Medulla oblongata (tissue), 1 donor: ENCODE data around the gene EMC7.
A peak's percentile ranks its signal among the peaks of the same experiment; 100 is the strongest.
"Not testable (repeated sequence)": the region's sequence is repeated elsewhere in the genome, so short reads cannot be mapped to it uniquely, and the experiment has no call there.

Source experiments
- DNase-seq: peaks from one replicate; pipeline ENCODE4 v3.0.0-alpha.2; 2015; ENCODE audit errors: extremely low spot score

Gene EMC7

GRCh38 chr15:34101366-34102174, at the start of gene EMC7, which contains the start of gene PGBD4:
EMC7 (minus strand) TSS chr15:34101862; CDS start chr15:34101839, 23 bp downstream.
PGBD4 (plus strand) TSS chr15:34102083; CDS start chr15:34102532, 449 bp downstream.
- DNase-seq, result peak; percentile 99

- no peak for DNase-seq
These were observed 45.9 kb upstream of the EMC7 start for GRCh38 chr15:34147371-34148140.

- DNase-seq, result no peak
These were observed 31.8 kb upstream of the EMC7 start for GRCh38 chr15:34133511-34133910.

- no peak for DNase-seq
These were observed 31.2 kb upstream of the EMC7 start for GRCh38 chr15:34132881-34133280.

DNA sequence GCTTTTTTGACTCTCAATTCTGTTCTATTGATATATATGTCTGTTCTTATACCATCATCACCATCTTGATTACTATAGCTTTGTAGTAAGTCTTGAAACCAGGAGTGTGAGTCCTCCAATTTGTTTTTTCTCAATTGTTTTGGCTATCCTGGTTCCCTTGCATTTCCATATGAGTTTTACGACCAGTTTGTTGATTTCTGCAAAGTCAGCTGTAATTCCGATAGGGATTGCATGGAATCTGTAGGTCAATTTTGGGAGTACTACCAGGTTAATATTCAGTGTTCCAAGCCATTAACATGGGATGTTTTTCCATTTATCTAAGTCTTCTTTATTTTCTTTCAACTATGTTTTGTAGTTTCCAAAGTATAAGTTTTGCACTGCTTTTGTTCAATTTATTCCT, 27.2 kb upstream of the EMC7 start:
- DNase-seq, result no peak

DNA sequence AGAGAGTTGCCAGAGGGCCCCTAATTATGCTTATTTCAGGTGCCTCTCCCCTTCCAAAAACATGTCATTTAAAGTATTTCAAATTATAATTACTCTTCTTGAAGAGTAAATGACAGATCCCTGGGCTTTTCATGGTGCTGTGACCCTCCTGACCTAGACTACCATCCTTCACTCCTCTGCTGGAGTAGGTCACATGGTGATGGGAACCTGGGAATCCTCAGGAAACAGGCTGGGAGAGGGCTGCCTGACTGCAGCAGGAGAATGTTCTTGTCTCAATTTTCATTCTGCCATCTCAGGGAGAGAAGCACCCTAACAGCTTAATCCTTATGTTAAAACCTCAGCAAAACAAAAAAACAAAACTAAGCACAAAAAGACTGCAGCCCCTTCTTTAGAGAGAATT, 24.9 kb upstream of the EMC7 start:
- no peak for DNase-seq

DNA sequence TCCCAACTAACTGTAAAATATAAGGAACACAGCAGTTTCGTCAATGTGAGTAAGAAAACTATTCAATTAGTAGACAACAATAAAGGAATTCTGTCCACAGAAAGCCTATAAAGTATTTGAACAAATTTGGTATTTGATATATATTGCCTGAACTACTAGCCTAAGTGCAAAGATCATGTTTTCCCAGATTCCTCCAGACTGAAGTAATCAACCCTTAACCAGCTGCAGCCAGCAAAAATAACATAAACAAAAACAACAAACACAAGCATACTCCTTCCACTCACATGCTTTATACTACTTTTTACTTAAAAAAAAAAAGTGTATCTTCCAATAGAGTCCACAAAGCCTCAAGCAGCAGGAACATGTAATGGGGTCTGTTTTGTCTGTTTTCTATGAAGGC, 24.3 kb upstream of the EMC7 start:
- DNase-seq, result no peak

- DNase-seq, result no peak
These were observed 23.0 kb upstream of the EMC7 start for GRCh38 chr15:34124651-34125050.

DNA sequence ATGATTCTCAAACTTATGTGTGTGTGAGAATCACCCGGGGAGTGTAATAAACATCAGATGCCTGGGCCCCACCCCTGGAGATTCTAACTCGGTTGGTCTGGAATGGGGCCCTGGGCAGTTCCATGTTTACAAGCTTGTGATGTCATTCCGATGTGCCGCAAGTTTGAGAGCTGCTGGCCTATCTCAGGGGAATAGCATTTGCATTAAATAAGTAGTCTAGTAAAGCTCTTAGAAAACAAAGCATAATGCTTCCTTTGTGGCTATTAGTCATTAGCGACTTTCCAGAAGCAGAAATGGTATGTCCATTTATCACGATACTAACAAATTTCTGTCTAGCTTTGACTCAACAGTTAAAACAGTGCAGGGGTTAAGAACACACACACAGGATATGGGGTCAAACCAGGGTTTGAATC, 21.1 kb upstream of the EMC7 start:
- no peak for DNase-seq

DNA sequence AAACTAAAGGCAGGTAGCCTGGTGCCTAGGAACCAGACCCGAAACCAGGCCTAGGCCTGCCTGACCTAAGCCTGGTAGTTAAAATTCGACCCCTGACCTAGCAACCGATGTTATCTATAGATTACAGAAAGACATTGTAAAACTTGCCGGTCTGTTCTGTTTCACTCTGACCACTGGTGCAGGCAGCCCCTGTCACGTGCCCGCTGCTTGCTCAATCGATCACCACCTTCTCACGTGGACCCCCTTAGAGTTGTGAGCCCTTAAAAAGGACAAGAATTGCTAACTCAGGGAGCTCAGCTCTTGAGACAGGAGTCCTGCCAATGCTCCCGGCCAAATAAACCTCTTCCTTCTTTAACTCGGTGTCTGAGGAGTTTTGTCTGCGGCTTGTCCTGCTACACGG, 20.1 kb upstream of the EMC7 start:
- not testable (repeated sequence) for DNase-seq

GRCh38 chr15:34120420-34120819, 18.8 kb upstream of the EMC7 start:
- DNase-seq, result not testable (repeated sequence)

DNA sequence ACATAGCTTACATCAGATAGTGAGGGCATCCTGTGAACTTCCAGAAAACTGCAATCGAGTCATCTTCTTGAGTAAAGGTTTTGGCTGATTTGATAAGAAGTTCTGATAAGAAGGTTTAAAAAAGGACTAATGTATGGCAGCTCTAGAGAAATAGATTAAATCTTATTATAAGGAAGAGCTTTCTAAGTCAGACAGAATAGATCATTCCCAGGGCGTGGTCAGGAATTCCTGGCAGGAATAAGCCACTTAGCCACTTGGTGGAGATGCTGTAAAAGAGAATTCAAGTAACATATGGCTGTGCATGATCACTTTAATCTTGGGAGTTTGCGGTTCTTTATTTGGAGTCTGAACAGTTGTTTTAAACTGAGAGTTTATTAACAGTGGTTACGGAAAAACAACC, 17.6 kb upstream of the EMC7 start:
- DNase-seq, result no peak

- no peak for DNase-seq
These were observed 15.0 kb upstream of the EMC7 start for GRCh38 chr15:34116620-34117019.

DNA sequence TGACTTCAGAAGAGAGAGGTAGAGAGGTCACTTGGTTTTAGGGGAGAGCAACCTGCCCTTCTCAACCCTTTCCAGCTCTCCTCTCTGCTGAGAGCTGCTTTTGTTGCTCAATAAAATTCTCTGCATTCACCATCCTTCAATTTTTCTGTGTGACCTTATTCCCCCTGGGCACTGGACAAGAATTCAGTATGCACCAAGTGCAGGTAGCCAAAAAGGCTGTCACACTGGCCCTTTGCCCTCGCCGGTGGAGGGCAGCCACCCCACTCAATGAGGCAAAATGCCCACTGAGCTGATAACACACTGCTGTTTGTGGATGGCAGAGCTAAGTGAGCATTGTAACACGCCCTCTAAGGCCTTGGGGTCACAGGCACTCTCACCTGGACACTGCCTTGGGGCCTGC, 13.1 kb upstream of the EMC7 start:
- no peak for DNase-seq

GRCh38 chr15:34114215-34114614, 12.6 kb upstream of the EMC7 start:
- DNase-seq, result no peak

DNA sequence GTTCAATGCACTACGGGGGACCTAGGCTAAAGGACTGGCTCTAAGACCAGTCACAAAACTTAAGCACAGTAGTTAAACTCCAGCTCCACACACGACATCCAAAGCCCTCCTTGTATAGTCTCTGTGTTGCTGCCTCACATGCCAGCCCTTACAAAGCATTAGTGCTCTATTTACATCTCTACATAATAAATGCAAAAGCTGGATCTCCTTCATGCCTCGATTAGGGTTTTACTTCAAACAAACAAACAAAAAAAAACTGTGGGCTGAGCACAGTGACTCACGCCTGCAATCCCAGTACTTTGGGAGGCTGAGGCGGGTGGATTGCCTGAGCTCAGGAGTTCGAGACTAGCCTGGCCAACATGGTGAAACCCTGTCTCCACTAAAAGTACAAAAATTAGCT, 9.8 kb upstream of the EMC7 start:
- no peak for DNase-seq

GRCh38 chr15:34109797-34110663, 8.4 kb upstream of the EMC7 start:
- peak; percentile 47 for DNase-seq

DNA sequence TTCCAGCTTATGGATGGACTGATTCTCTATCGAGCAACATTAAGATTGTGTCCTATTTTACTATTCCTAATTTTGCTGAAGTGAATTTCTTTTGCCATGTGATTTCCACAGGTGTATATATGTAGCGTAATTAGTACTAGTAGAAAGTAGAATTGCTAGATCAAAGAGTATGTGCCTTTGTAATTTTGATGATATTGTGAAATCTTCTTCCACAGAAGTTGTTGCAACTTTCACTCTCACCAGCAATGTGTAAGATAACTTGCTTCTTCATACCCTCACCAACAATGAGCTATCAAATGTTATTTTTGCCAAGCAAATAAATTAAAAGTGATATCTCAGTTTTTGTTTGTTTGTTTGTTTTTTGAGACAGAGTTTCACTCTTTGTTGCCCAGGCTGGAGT, 5.7 kb upstream of the EMC7 start:
- DNase-seq, result no peak

DNA sequence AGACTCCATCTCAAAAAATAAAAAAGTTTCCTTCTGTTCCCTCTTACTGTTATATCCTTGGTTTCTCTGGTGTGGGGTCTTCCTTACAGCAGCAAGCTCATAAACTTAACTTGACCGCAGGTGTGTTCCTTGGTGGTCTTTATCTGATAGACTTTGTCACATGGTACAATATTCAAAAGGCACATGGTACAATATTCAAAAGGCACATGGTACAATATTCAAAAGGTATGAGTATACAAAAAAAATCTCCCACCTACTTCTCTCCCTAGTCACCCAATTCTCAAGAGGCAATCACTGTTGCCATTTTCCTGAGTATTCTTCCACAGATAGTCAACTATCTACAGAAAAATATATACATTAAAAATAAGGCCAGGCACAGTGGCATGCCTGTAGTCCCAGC, 4.8 kb upstream of the EMC7 start:
- DNase-seq, result no peak

DNA sequence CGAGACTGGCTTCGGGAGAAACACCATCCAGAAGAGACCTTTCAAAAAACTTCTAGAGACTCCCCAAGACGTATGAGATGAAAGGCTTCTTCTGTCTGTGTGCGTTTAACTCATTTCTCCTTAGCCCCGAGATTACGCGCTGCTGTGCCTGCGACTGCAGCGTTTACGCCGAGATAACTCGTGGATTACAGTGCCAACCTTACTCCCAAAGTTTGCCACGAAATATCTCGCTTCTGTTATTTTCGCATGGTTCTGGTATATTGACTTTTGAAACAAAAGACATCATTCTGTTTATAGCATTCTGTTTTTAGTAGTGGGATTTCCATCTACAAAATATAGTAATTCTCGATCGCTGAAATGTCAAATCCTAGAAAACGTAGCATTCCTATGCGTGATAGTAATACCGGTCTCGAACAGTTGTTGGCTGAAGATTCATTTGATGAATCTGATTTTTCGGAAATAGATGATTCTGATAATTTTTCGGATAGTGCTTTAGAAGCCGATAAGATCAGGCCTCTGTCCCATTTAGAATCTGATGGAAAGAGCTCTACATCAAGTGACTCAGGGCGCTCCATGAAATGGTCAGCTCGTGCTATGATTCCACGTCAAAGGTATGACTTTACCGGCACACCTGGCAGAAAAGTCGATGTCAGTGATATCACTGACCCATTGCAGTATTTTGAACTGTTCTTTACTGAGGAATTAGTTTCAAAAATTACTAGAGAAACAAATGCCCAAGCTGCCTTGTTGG, 688 bp upstream of the EMC7 start:
- no peak for DNase-seq

GRCh38 chr15:34099914-34100313, 1.7 kb downstream of the EMC7 start:
- DNase-seq, result no peak
